Hepatocyte (in vitro differentiated cells): ENCODE results near the gene ADIPOR2.

ENCODE experiments used
- CTCF ChIP-seq: fragments of 200-600 bp; sonication (generic); IDR thresholded peaks from 2 replicates; pipeline ENCODE4 v1.5.1; 2016; ENCODE audit warnings: antibody characterized with exemption, mild to moderate bottlenecking; ENCODE audit not compliant: poor library complexity
- EZH2 ChIP-seq: fragments of 200-600 bp; sonication (generic); IDR thresholded peaks from 2 replicates; pipeline ENCODE4 v1.6.1; 2016; ENCODE audit warnings: antibody characterized with exemption, mild to moderate bottlenecking, borderline replicate concordance
- EZH2phosphoT487 ChIP-seq: fragments of 200-600 bp; sonication (generic); IDR thresholded peaks from one replicate; pipeline ENCODE4 v1.6.1; 2018; ENCODE audit warnings: antibody characterized with exemption, mild to moderate bottlenecking, low read depth, moderate library complexity; ENCODE audit not compliant: unreplicated experiment, severe bottlenecking

GRCh38 chr12:1657688-1658087 lies 33.2 kb upstream of the ADIPOR2 start:
- TF ChIP-seq CTCF (no peak), EZH2phosphoT487 (no peak), EZH2 (no peak)
